ENCODE data around the gene RAPGEF5.
"Not testable (repeated sequence)": the region's sequence is repeated elsewhere in the genome, so short reads cannot be mapped to it uniquely, and the experiment has no call there.

The RAPGEF5 gene

DNA sequence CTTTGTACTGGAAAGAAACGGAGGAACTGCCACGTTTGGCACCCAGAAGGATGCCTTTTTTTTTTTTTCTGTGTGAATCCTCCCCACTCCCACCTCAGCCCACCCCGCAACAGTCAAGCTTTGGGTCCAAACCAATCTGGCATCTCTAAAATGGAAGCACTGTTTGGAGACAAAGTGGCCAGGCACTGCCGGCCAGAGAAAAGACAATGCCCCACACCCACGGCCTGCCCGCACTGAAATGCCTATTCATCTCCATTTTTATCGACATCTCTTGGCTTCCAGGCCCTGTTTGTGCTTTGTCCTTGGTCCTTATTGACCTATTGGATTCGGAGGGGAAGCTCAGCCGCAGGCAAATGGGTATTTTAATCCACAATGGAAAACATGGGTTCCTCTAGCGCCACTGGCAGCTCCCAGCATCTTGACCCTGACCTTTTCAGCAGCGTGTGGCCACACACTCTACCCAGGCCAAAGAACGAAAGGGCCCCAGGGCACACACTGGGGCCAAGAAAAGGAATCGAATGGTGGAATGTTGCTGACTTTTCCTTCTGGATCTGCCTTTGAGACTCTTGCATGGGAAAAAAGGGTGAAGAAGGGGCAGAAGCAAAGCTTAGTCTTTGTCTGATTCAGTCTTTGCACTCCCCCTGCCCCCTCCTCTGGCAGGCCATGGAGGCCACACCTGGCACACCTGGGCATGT is 248.7 kb downstream of the RAPGEF5 start:
- in situ Hi-C loops (cut with HindIII; ENCODE audit: low sequenced_read_pairs) = loop anchor here (25.0 kb wide), 1 partner anchor 354 kb away; no protein-coding TSS in a partner anchor

DNA sequence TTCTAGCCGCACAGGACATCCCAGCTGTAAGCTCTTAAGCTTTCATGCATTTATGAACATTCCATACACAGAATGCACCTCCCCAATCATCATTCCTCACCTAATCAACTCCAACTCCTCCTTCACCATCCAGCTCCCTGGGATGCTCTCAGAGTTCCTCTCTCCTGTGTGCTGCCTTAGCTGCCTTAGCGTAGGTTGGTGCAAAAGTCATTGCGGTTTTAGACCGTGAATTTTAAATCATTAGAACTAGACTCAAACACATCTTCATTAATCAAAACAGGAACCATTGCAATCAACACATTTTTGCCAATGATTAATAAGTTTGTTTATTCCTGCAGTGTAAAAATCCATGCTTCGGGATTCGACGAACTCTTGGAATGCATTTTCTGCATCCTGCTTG is 251.4 kb downstream of the RAPGEF5 start:
- in situ Hi-C loops (cut with HindIII; ENCODE audit: low sequenced_read_pairs) = loop anchor here (25.0 kb wide), 1 partner anchor 357 kb away; no protein-coding TSS in a partner anchor

DNA sequence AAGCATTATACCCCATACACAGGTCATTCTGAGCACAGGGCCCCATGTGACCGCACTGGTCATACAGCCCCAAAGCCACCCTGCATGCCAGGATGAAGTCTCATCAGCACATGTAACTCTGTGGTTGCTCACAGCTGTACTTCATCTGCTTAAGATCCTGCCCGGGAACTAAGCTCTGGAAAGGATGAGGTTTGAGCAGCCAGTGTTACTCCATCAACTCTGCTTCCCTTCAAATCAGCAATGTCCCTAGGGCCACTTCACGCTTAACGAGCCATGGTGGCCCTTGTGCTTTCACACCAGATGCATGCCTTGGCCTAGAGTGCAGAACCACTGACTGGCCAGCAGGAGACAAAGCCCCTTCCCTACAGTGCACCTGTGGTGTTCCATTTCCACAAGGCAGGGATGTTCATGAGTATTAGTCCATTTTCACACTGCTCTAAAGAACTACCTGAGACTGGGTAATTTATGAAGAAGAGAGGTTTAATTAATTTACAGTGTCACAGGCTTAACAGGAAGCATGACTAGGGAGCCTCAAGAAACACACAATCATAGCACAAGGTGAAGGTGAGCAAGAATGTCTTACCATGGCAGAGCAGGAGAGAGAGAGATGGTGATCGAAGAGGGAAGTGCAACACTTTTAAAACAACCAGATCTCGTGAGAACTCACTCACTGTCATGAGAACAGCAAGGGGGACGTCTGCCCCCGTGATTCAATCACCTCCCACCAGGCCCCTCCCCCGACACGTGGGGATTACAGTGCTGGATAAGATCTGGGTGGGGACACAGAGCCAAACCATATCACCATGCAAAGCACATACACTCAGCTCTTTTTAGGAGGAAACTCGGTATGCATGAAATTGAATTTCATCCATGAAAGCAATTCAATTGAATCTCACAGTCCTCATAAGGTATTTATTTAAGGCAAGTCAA is 262.3 kb downstream of the RAPGEF5 start:
- in situ Hi-C loops (cut with HindIII; ENCODE audit: low sequenced_read_pairs) = no loop called here

DNA sequence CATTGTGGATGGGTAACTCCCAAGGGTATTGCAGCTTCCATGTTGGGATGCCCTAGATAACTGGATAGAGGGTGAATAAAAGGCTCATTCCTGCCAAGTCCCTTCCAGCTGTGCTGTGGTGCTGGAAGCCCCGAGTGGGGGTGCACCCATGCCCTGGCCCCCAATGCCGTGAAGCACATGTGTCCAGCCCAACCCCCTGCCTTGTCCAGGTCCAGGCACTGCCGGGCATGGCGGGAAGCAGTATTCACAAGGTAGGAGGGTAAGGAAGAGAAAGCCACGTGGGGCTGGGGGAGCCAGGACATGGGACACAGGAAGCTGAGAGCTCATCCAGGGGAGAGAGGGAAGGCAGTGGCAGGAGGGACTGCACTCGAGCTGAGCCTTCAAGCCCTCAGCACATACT is 263.0 kb downstream of the RAPGEF5 start:
- in situ Hi-C loops (cut with HindIII; ENCODE audit: low sequenced_read_pairs) = no loop called here

DNA sequence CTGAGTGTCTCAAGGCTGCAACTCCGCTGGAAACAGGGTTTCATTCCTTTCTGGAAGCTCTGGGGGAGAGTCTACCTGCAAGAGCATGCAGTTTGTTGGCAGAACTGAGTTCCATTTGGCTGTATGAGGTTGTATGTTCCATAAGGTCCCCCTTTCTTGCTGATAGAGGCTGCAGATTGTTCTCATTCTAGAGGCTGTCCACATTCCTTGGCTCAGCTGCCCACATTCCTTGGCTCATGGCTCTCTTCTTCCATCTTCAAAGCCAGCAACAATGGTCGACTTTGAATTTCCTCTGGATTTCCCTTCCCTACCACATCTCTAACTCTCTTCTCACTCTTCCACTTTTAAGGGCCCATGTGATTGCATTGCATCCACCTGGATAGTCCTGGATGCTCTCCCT is 264.0 kb downstream of the RAPGEF5 start:
- in situ Hi-C loops (cut with HindIII; ENCODE audit: low sequenced_read_pairs) = no loop called here

DNA sequence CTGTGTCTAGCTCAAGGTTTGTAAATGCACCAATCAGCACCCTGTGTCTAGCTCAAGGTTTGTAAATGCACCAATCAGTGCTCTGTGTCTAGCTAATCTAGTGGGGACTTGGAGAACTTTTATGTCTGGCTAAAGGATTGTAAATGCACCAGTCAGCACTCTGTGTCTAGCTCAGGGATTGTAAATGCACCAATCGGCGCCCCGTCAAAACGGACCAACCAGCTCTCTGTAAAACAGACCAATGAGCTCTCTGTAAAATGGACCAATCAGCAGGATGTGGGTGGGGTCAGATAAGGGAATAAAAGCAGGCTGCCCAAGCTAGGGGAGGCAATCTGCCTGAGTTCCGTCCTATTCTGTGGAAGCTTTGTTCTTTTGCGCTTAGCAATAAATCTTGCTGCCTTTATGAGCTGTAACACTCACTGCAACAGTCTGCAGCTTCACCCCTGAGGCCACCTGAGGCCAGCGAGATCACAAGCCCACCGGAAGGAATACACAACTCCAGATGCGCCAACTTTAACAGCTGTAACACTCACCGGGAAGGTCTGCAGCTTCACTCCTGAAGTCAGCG is 265.9 kb downstream of the RAPGEF5 start:
- in situ Hi-C loops (cut with HindIII; ENCODE audit: low sequenced_read_pairs) = not testable (repeated sequence)

DNA sequence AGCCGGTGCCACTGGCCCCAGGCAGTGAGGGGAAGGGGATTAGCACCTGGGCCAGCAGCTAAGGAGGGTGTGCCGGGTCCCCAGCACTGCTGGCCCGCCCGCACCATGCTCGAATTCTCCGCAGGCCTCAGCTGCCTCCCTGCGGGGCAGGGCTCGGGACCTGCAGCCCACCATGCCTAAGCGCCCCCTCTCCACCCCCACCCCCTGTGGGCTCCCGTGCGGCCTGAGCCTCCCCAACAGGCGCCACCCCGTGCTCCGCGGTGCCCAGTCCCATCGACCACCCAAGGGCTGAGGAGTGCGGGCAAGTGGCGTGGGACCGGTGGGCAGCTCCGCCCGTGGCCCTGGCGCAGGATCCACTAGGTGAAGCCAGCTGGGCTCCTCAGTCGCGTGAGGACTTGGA is 266.4 kb downstream of the RAPGEF5 start:
- in situ Hi-C loops (cut with HindIII; ENCODE audit: low sequenced_read_pairs) = no loop called here

DNA sequence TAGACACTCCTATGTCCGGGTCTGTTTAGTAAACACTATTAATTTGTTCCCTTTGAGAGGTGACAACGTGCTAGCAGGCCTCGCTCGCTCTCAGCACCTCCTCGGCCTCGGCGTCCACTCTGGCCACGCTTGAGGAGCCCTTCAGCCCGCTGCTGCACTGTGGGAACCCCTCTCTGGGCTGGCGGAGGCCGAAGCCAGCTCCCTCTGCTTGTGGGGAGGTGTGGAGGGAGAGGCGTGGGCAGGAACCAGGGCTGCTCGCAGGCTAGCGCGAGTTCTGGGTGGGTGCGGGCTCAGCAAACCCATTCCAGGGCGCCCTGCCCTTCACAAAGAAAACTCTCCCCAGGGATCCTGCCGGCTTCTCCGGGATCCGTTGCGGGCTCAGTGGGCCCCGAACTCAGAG is 266.8 kb downstream of the RAPGEF5 start:
- in situ Hi-C loops (cut with HindIII; ENCODE audit: low sequenced_read_pairs) = no loop called here

DNA sequence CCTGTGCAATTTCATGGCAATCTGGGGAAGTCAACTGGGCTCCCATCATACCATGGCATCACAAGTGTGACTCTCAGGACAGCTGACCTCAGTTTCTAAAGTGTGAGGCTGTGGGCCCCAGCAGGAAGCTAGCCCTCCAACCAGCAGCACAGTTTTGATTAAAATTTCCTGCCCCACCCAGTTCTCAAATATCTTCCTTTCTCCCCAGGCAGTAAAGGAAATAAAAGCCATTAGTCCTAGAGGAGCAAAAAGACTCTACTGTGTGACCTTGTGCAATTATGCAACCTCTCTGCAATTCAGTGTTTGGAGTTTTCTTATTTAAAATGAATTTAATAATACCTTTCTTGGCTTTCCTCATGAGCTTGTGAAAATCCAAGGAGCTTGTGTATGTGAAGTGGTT is 268.1 kb downstream of the RAPGEF5 start:
- in situ Hi-C loops (cut with HindIII; ENCODE audit: low sequenced_read_pairs) = no loop called here

DNA sequence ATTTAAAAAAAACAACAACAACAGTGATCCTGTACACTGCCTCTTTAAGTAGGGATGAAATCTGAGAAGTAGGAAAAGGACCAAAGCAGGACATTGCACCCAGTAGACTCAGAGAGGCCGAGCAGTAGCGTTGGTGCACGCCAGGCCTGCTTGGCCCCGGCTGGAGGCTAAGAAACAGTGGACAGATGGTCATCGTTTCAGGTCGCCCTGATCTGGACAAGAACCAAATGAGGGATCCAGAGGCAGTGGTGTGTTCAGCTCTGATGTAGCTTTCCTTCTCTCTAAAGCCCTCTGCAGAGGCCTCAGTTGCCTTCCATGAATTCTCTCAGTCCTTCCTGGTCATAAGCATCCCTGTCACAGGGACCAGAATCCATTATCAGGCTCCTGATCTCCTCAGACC is 269.1 kb downstream of the RAPGEF5 start:
- in situ Hi-C loops (cut with HindIII; ENCODE audit: low sequenced_read_pairs) = no loop called here

DNA sequence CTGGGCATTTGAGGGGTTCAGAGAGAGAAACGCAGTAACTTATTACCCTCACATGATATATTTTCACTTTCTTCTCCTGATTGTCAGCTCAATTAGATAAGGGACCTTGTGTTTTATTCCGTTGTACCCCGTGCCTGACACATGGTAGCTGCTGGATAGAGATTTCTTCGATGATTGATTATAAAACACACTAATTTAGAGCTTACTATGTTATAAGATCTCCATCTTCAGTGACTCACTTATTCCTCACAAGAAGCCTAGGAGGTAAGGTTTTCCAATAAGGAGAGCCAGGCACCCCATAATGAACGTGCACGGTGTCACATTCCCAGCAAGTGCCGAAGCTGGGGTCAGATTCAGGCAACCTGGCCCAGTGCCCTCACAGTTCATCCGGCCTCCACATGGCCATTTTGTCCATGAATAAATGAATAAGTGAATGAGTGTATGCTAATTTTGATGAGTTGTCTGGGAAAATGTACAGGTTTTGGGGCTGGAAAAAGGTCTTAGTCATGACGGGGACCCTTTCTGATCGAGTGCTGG is 273.2 kb downstream of the RAPGEF5 start:
- in situ Hi-C loops (cut with HindIII; ENCODE audit: low sequenced_read_pairs) = no loop called here

DNA sequence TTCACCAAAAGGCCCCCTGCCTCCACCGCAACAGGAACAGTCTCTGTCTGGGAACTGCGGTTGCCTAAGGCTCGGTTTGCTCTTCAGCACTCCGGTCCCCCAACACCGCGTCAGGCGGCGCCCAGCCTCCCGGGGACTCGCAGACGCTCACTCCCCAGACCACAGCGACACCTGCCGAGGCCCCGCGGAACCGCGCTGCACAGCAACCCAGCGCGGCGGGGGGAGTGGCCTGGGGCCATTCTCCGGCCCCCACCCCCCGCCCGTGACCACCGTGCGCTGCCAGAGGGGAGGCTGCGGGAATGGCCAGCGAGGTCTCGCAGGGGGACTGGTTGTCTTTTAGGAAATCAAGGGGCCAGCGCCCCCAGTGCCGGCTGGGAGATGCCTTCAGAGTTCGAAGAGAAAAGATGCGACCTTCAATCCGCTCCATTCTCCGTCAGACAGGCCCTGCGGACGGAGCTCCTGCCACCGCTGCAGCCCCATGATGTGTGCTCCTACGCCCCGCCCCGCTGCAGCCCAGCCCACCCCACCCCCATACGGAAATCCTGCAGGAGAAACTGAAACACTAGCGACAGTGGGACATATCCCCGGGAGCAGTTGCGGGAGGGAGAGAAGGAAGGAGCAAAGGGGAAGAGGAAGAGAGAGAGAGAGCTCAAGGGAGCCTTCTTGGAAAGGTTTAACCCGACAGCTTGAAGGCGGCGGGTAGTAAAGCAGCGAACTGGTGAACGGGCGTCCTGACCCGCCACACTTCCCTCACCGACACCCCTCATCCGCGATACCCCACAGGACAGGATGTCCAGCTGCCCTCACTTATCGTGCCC is 273.9 kb downstream of the RAPGEF5 start:
- in situ Hi-C loops (cut with HindIII; ENCODE audit: low sequenced_read_pairs) = no loop called here

DNA sequence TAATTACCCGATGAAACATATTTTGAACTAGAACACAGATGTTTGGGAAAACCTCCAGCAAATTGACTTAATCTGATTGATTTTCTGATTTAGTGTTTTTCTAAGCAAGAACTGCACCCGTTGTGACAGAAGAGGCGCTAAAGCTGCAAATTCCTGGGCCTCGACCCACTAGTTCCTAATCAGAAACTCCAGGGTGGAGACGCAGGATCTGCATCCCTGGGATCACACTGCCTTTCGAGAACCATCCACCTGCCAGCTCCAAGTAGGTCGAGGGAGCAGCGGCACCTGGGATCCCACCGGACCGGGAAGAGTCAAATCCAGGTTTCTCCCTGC is 274.4 kb downstream of the RAPGEF5 start:
- in situ Hi-C loops (cut with HindIII; ENCODE audit: low sequenced_read_pairs) = no loop called here

DNA sequence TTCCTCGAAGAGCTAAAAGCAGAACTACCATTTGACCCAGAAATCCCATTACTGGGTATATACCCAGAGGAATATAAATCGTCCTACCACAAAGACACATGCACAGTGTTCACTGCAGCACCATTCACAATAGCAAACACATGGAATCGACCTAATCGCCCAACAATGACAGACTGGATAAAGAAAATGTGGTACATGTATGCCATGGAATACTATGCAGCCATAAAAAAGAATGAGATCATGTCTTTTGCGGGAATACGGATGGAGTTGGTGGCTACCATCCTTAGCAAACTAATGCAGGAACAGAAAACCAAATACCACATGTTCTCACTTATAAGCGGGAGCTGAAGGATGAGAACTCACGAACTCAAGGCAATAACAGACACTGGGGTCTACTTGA is 276.7 kb downstream of the RAPGEF5 start:
- in situ Hi-C loops (cut with HindIII; ENCODE audit: low sequenced_read_pairs) = not testable (repeated sequence)

DNA sequence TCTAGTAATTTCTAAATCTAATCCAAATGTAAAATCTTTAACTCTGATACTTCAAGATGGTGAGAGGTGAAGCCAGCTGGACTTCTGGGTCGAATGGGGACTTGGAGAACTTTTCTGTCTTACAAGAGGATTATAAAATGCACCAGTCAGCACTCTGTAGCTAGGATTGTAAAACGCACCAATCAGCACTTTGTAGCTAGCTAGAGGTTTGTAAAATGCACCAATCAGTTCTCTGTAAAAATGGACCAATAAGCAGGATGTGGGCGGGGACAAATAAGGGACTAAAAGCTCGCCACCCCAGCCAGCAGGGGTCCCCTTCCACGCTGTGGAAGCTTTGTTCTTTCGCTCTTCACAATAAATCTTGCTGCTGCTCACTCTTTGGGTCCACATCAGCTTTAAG is 278.1 kb downstream of the RAPGEF5 start:
- in situ Hi-C loops (cut with HindIII; ENCODE audit: low sequenced_read_pairs) = not testable (repeated sequence)

DNA sequence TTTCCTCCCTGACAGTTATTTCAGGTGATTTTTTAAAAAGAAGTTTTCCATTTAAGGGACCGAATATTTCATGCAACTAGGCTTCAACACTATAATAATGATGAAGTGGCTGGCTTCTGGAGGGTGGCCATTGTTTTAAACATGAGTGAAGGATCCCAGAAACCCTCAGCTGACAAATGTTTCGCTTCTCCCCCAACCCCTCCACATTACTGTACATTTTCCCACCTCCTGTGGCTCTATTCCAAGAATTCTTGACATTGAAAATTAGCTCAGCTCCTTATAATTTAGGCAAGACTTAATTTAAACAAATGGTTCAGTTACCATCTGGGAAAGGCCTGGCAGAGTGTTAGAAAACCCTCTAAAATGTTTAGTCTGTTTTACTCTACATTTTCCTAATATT is 281.4 kb downstream of the RAPGEF5 start:
- in situ Hi-C loops (cut with HindIII; ENCODE audit: low sequenced_read_pairs) = no loop called here

DNA sequence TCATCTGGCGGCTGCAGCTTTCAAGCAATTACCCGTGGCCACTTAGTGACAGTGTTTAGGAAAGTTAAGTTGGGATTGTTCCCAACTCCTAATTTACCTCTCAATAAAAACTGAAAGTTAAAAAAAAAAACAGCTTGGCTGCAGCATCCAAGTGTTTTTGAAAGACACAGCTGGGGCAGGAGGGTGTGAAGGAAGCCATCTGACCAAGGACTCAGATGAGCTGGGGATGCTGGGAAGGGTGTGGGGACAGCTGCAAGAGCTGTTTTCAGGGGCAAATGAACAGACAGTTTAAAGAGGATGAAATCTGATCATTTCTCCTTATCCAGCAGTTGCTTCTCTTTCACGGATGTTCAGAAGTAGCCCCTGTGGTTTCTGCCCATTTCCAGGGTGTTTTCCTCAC is 282.1 kb downstream of the RAPGEF5 start:
- in situ Hi-C loops (cut with HindIII; ENCODE audit: low sequenced_read_pairs) = no loop called here
